SK-N-SH (cell line): Measurements from ENCODE around the gene ITGB8. TPM values are rescaled to one million over a fixed set of nuclear protein-coding genes. Genes with fewer than 3 reads are reported as not detected.

Source experiments
- CTCF ChIA-PET: fragments of 300-600, 350-600 bp; formaldehyde crosslinking; extraction: SDS; loops from one replicate; lab custom pipeline; 2021; lab: Yijun Ruan, JAX
- POLR2A ChIA-PET: fragments of 350-600 bp; sonication (Branson Sonifier 250); formaldehyde crosslinking; extraction: SDS; loops from one replicate; lab custom pipeline; 2020; ENCODE audit warnings: antibody characterized with exemption, inconsistent platforms; lab: Yijun Ruan, JAX
- DNase-seq: peaks from one replicate; pipeline ENCODE4 v3.0.0; 2012
- H2AFZ ChIP-seq: fragments of 200-600 bp; sonication (generic); 2 replicates; pipeline ENCODE4 v1.8.1; 2016; ENCODE audit warnings: antibody characterized with exemption, mild to moderate bottlenecking, low read depth
- H3F3A ChIP-seq: fragments of 200-600 bp; sonication (generic); replicated peaks from 2 replicates; pipeline ENCODE3; 2016; ENCODE audit warnings: antibody characterized with exemption, mild to moderate bottlenecking; ENCODE audit not compliant: insufficient read depth
- H3K27ac ChIP-seq, 2 experiments: fragments of 200-500 bp in 1 of 2; fragments of 200-600 bp in 1 of 2; sonication (Bioruptor generic) in 1 of 2; sonication (generic), shearing (Covaris generic) in 1 of 2; 2 replicates each; pipeline versions ENCODE4 v1.5.1 to v1.6.1; 2014 to 2016; ENCODE audit warnings: low read depth in 2 of 2, inconsistent platforms in 1 of 2, low read length in 1 of 2, mild to moderate bottlenecking in 1 of 2, mixed read lengths in 1 of 2
- H3K27me3 ChIP-seq: fragments of 200-600 bp; sonication (generic), shearing (Covaris generic); 2 replicates; pipeline ENCODE4 v1.6.1; 2016; ENCODE audit warnings: mixed run types; ENCODE audit not compliant: insufficient read depth
- H3K36me3 ChIP-seq, 2 experiments: fragments of 200-500 bp in 1 of 2; fragments of 200-600 bp in 1 of 2; sonication (Bioruptor generic) in 1 of 2; sonication (generic) in 1 of 2; replicated peaks in 1 of 2; 2 replicates each; pipeline versions ENCODE3 to v1.5.1; 2014 to 2016; ENCODE audit warnings: low read length in 1 of 2, mild to moderate bottlenecking in 1 of 2; ENCODE audit not compliant: insufficient read depth in 2 of 2, control insufficient read depth in 1 of 2
- H3K4me1 ChIP-seq, 2 experiments: fragments of 200-500 bp in 1 of 2; fragments of 200-600 bp in 1 of 2; sonication (Bioruptor generic) in 1 of 2; sonication (generic), shearing (Covaris generic) in 1 of 2; 2 replicates each; pipeline versions ENCODE4 v1.5.1 to v1.6.1; 2014 to 2016; ENCODE audit warnings: low read depth in 1 of 2, low read length in 1 of 2, mixed run types in 1 of 2; ENCODE audit not compliant: insufficient read depth in 2 of 2, control insufficient read depth in 1 of 2
- H3K4me2 ChIP-seq: fragments of 200-600 bp; sonication (generic), shearing (Covaris generic); 2 replicates; pipeline ENCODE4 v1.6.1; 2017; ENCODE audit warnings: mixed run types
- H3K4me3 ChIP-seq, 2 experiments: fragments of 200-500 bp in 1 of 2; fragments of 200-600 bp in 1 of 2; sonication (Bioruptor generic) in 1 of 2; sonication (generic), shearing (Covaris generic) in 1 of 2; 2 replicates each; pipeline versions ENCODE4 v1.5.1 to v1.8.1; 2014 to 2016; ENCODE audit warnings: low read depth in 2 of 2, inconsistent platforms in 1 of 2, low read length in 1 of 2, mild to moderate bottlenecking in 1 of 2, mixed read lengths in 1 of 2, moderate library complexity in 1 of 2
- H3K79me2 ChIP-seq: fragments of 200-600 bp; sonication (generic); 2 replicates; pipeline ENCODE4 v1.8.1; 2017; ENCODE audit warnings: mild to moderate bottlenecking; ENCODE audit not compliant: insufficient read depth
- H3K9ac ChIP-seq: fragments of 200-600 bp; sonication (generic); 2 replicates; pipeline ENCODE4 v1.6.1; 2017; ENCODE audit warnings: mixed run types
- H3K9me2 ChIP-seq: fragments of 200-600 bp; sonication (generic); 2 replicates; pipeline ENCODE4 v1.6.1; 2017; ENCODE audit warnings: mixed run types
- H3K9me3 ChIP-seq: fragments of 200-600 bp; sonication (generic); 2 replicates; pipeline ENCODE4 v1.6.1; 2017; ENCODE audit warnings: mixed run types, mild to moderate bottlenecking, moderate library complexity
- H4K20me1 ChIP-seq: fragments of 200-600 bp; sonication (generic); 2 replicates; pipeline ENCODE4 v1.6.1; 2017; ENCODE audit warnings: mild to moderate bottlenecking, mixed run types; ENCODE audit not compliant: insufficient read depth
- EZH2phosphoT487 ChIP-seq: fragments of 200-600 bp; sonication (generic); IDR thresholded peaks from 2 replicates; pipeline ENCODE4 v1.6.1; 2017; ENCODE audit warnings: low read depth, mixed run types, mild to moderate bottlenecking, antibody characterized with exemption, moderate library complexity, borderline replicate concordance
- GABPA ChIP-seq: IDR thresholded peaks from 2 replicates; pipeline ENCODE4 v1.4.0; 2012; ENCODE audit warnings: low read depth, mild to moderate bottlenecking
- IRF3 ChIP-seq: fragments of 150-350 bp; IDR thresholded peaks from 2 replicates; pipeline ENCODE4 v1.6.1; 2016; ENCODE audit warnings: mild to moderate bottlenecking, low read depth, low read length
- MXI1 ChIP-seq: IDR thresholded peaks from 2 replicates; pipeline ENCODE4 v1.6.1; 2012; ENCODE audit warnings: mild to moderate bottlenecking, low read depth, low read length, improper control_type of control experiment
- NFIC ChIP-seq: IDR thresholded peaks from 2 replicates; pipeline ENCODE4 v1.4.0; 2012; ENCODE audit warnings: borderline replicate concordance
- REST ChIP-seq: IDR thresholded peaks from 2 replicates; pipeline ENCODE4 v1.6.1; 2012; ENCODE audit warnings: mild to moderate bottlenecking, low read depth, low read length, moderate library complexity
- USF2 ChIP-seq: fragments of 150-350 bp; IDR thresholded peaks from 2 replicates; pipeline ENCODE4 v1.6.1; 2017; ENCODE audit warnings: antibody characterized with exemption, low read length, low read depth, borderline replicate concordance
- WGBS: methylation state at CpG from one replicate; pipeline ENCODE4 v1.1.6; 2017; ENCODE audit warnings: low lambda C conversion rate; 5-methylcytosine and 5-hydroxymethylcytosine counted together
- polyA plus RNA-seq, 3 experiments: library from polyadenylated mRNA; depleted of rRNA; stranded (reverse); fragments of >200 nt; gene quantifications; 2 replicates each; pipeline ENCODE4 v1.2.3, GENCODE V29; 2012

The ITGB8 gene
- polyA plus RNA-seq, 1 of the 3 experiments (the other 2 are of a cell fraction): 0.62 TPM

- Histone ChIP-seq H3K4me3 (no peak overlapping the region), H3K4me2 (no peak overlapping the region), H3K9me2 (no peaks in the 10 kb centered on the region), H3F3A (no peaks in the 10 kb centered on the region), H3K36me3 (no peaks in the 10 kb centered on the region), H3K9ac (no peak overlapping the region), H2AFZ (no peak overlapping the region), H3K79me2 (no peaks in the 10 kb centered on the region), H3K9me3 (no peaks in the 10 kb centered on the region), H3K27me3 (no peaks in the 10 kb centered on the region), H4K20me1 (no peaks in the 10 kb centered on the region), H3K27ac (no peak overlapping the region), H3K4me1 (no peaks in the 10 kb centered on the region)
- ChIA-PET POLR2A (no interaction called here), CTCF (interaction anchor here (1.2 to 1.5 kb wide), 2 partner anchors 48 to 148 kb away, joined by 3 read pairs; no protein-coding TSS in a partner anchor)
- DNase-seq: no peak
- TF ChIP-seq IRF3 (no peak), MXI1 (no peak), NFIC (no peak), GABPA (no peak), USF2 (no peak), EZH2phosphoT487 (no peak), REST (no peak)
- WGBS: 37% methylated on average over 2 of the region's 2 CpGs
Observed at GRCh38 chr7:20450536-20450935, 119.8 kb downstream of the ITGB8 start.

- Histone ChIP-seq H3K9ac (no peak overlapping the region), H3K4me1 (no peaks in the 10 kb centered on the region), H3K79me2 (no peaks in the 10 kb centered on the region), H3K4me2 (no peak overlapping the region), H3K36me3 (no peaks in the 10 kb centered on the region), H3F3A (no peaks in the 10 kb centered on the region), H3K27ac (no peak overlapping the region), H3K9me3 (no peaks in the 10 kb centered on the region), H3K27me3 (no peaks in the 10 kb centered on the region), H3K4me3 (no peak overlapping the region), H4K20me1 (no peaks in the 10 kb centered on the region), H3K9me2 (no peaks in the 10 kb centered on the region), H2AFZ (no peak overlapping the region)
- ChIA-PET CTCF (no interaction called here), POLR2A (no interaction called here)
- no peak for DNase-seq
- no peak for TF ChIP-seq USF2
- whole genome bisulfite sequencing: 76% methylated on average over 4 of the region's 4 CpGs
Observed at GRCh38 chr7:20454202-20454601, 123.5 kb downstream of the ITGB8 start.
